NCI-H510A treated with DMSO at 0.1 percent for 48 hours (cell line): ENCODE data around the gene HGD.
"Not testable (repeated sequence)": the region's sequence is repeated elsewhere in the genome, so short reads cannot be mapped to it uniquely, and the experiment has no call there.

Source experiments
- DNase-seq: peaks from one replicate; lab custom pipeline; 2025; lab: John Stamatoyannopoulos, UW

Gene HGD

GRCh38 chr3:120638820-120639219, 43.2 kb downstream of the HGD start:
- DNase-seq: not testable (repeated sequence)

GRCh38 chr3:120637851-120638559, 44.0 kb downstream of the HGD start:
- DNase-seq: no peak

GRCh38 chr3:120636795-120637401, 45.1 kb downstream of the HGD start:
- DNase-seq: peak; percentile 6

GRCh38 chr3:120634539-120634938, 47.5 kb downstream of the HGD start:
- no peak for DNase-seq

GRCh38 chr3:120625159-120625586, 56.9 kb downstream of the HGD start:
- no peak for DNase-seq

- DNase-seq: no peak
These were observed 58.3 kb downstream of the HGD start for GRCh38 chr3:120623727-120624093.

- no peak for DNase-seq
These were observed 58.9 kb downstream of the HGD start for GRCh38 chr3:120622870-120623726.

GRCh38 chr3:120622457-120622856, 59.6 kb downstream of the HGD start:
- no peak for DNase-seq

GRCh38 chr3:120616745-120617144, 65.3 kb downstream of the HGD start:
- DNase-seq: not testable (repeated sequence)

- no peak for DNase-seq
These were observed 66.0 kb downstream of the HGD start for GRCh38 chr3:120615847-120616609.

GRCh38 chr3:120614765-120615164, 67.3 kb downstream of the HGD start:
- DNase-seq: no peak

- DNase-seq: no peak
These were observed 73.5 kb downstream of the HGD start for GRCh38 chr3:120608506-120608905.

- no peak for DNase-seq
These were observed 77.3 kb downstream of the HGD start for GRCh38 chr3:120604784-120605183.

- DNase-seq: no peak
These were observed 77.7 kb downstream of the HGD start for GRCh38 chr3:120604382-120604781.

GRCh38 chr3:120602682-120603081, 79.4 kb downstream of the HGD start:
- no peak for DNase-seq

- no peak for DNase-seq
These were observed 80.5 kb downstream of the HGD start for GRCh38 chr3:120601554-120601953.

- DNase-seq: no peak
These were observed 82.8 kb downstream of the HGD start for GRCh38 chr3:120599211-120599610.

- DNase-seq: no peak
These were observed 84.5 kb downstream of the HGD start for GRCh38 chr3:120597445-120598049.

- no peak for DNase-seq
These were observed 85.2 kb downstream of the HGD start for GRCh38 chr3:120596853-120597223.

- DNase-seq: peak; percentile 95
These were observed 85.8 kb downstream of the HGD start, which contains the start of gene NDUFB4 for GRCh38 chr3:120596116-120596852. Gene NDUFB4, plus strand, starts transcription at chr3:120596336. Its CDS starts 24 bp downstream, at chr3:120596360.

GRCh38 chr3:120595788-120596115, 86.3 kb downstream of the HGD start:
- no peak for DNase-seq
